HG03342 (cell line): ENCODE data around the gene MACROD2.

Experiments used
- ATAC-seq: cut with Tn5 transposase; IDR thresholded peaks from one replicate; pipeline ENCODE4 v1.9.1; 2021; ENCODE audit warnings: mild to moderate bottlenecking, moderate library complexity; ENCODE audit not compliant: unreplicated experiment

Gene MACROD2

GRCh38 chr20:14883324-14883723 lies 888.0 kb downstream of the MACROD2 start:
- ATAC-seq: no peak

GRCh38 chr20:14885661-14886060 lies 890.3 kb downstream of the MACROD2 start:
- ATAC-seq: no peak

- no peak for ATAC-seq
Measured at GRCh38 chr20:14888134-14888533, 892.8 kb downstream of the MACROD2 start.

- ATAC-seq: no peak
Measured at GRCh38 chr20:14889496-14890255, 894.4 kb downstream of the MACROD2 start.

- ATAC-seq: no peak
Measured at GRCh38 chr20:14890713-14891112, 895.4 kb downstream of the MACROD2 start.

GRCh38 chr20:14892782-14893181 lies 897.5 kb downstream of the MACROD2 start:
- no peak for ATAC-seq

- no peak for ATAC-seq
Measured at GRCh38 chr20:14896569-14896968, 901.3 kb downstream of the MACROD2 start.

- ATAC-seq: no peak
Measured at GRCh38 chr20:14897608-14898007, 902.3 kb downstream of the MACROD2 start.

- ATAC-seq: peak; percentile 93
Measured at GRCh38 chr20:14902432-14903089, 907.2 kb downstream of the MACROD2 start.

GRCh38 chr20:14906908-14907434 lies 911.7 kb downstream of the MACROD2 start:
- no peak for ATAC-seq

- ATAC-seq: no peak
Measured at GRCh38 chr20:14910126-14910525, 914.8 kb downstream of the MACROD2 start.

GRCh38 chr20:14913896-14914620 lies 918.7 kb downstream of the MACROD2 start:
- no peak for ATAC-seq

- no peak for ATAC-seq
Measured at GRCh38 chr20:14914633-14915032, 919.3 kb downstream of the MACROD2 start.

GRCh38 chr20:14915356-14915755 lies 920.0 kb downstream of the MACROD2 start:
- ATAC-seq: no peak

- ATAC-seq: no peak
Measured at GRCh38 chr20:14916360-14916920, 921.1 kb downstream of the MACROD2 start.

- no peak for ATAC-seq
Measured at GRCh38 chr20:14918281-14918680, 923.0 kb downstream of the MACROD2 start.

GRCh38 chr20:14918976-14919375 lies 923.7 kb downstream of the MACROD2 start:
- no peak for ATAC-seq

- no peak for ATAC-seq
Measured at GRCh38 chr20:14919501-14920081, 924.3 kb downstream of the MACROD2 start.

- ATAC-seq: no peak
Measured at GRCh38 chr20:14921513-14921912, 926.2 kb downstream of the MACROD2 start.

GRCh38 chr20:14922503-14923267 lies 927.4 kb downstream of the MACROD2 start:
- ATAC-seq: no peak
